Heart left ventricle (tissue), 16 donors: ENCODE results near the gene UTRN. TPM values are rescaled to one million over a fixed set of nuclear protein-coding genes. Genes with fewer than 3 reads are reported as not detected.
A peak's percentile ranks its signal among the peaks of the same experiment; 100 is the strongest.

Source experiments
- ATAC-seq, 4 donors: fragments of 200-7000 bp; cut with Tn5 transposase; one replicate each; pipeline ENCODE4 v1.9.1; 2020 to 2022; ENCODE audit warnings: moderate library complexity in 4 of 4, mild to moderate bottlenecking in 3 of 4, moderate number of reproducible peaks in 1 of 4
- DNase-seq, 5 donors: peaks; one replicate each; pipeline ENCODE4 v3.0.0-alpha.2; 2020
- H3K27ac ChIP-seq, 12 donors: fragments of 200-600 bp; sonication (generic) in 4 of 12; one replicate each; pipeline versions ENCODE4 v1.5.0 to v1.8.0; 2016 to 2022; ENCODE audit warnings: mild to moderate bottlenecking in 2 of 12
- H3K27me3 ChIP-seq, 9 donors: fragments of 200-600 bp; sonication (generic) in 2 of 9; one replicate each; pipeline versions ENCODE4 v1.5.1 to v1.8.0; 2016 to 2022; ENCODE audit warnings: mild to moderate bottlenecking in 3 of 9
- H3K36me3 ChIP-seq, 9 donors: fragments of 200-600 bp; sonication (generic) in 2 of 9; one replicate each; pipeline versions ENCODE4 v1.5.0 to v1.8.0; 2018 to 2022; ENCODE audit warnings: mild to moderate bottlenecking in 2 of 9
- H3K4me1 ChIP-seq, 12 donors: fragments of 200-600 bp; sonication (generic) in 4 of 12; one replicate each; pipeline versions ENCODE4 v1.5.0 to v1.8.0; 2016 to 2022; ENCODE audit warnings: mild to moderate bottlenecking in 3 of 12
- H3K4me3 ChIP-seq, 12 donors: fragments of 200-600 bp; sonication (generic) in 4 of 12; one replicate each; pipeline versions ENCODE4 v1.5.0 to v1.8.0; 2017 to 2022; ENCODE audit warnings: mild to moderate bottlenecking in 9 of 12, moderate library complexity in 4 of 12
- H3K9me3 ChIP-seq, 12 donors: fragments of 200-600 bp; sonication (generic) in 4 of 12; one replicate each; pipeline versions ENCODE4 v1.5.0 to v1.8.0; 2016 to 2022; ENCODE audit warnings: mild to moderate bottlenecking in 1 of 12
- CTCF ChIP-seq, 12 donors: fragments of 200-600 bp; sonication (generic) in 4 of 12; IDR thresholded peaks; one replicate each; pipeline versions ENCODE4 v1.5.0 to v1.8.0; 2018 to 2022; ENCODE audit warnings: antibody characterized with exemption in 12 of 12, mild to moderate bottlenecking in 5 of 12
- POLR2A ChIP-seq, 2 donors: fragments of 450-650 bp; IDR thresholded peaks; one replicate each; pipeline ENCODE4 v1.6.1; 2017; ENCODE audit warnings: antibody characterized with exemption in 2 of 2, mild to moderate bottlenecking in 2 of 2, moderate library complexity in 2 of 2
- WGBS, 4 donors: extraction: QIAGEN DNeasy Blood & Tissue Kit in 2 of 4; methylation state at CpG; one replicate each; pipeline versions ENCODE4 v1.1.5 to v1.1.7; 2013 to 2018; 5-methylcytosine and 5-hydroxymethylcytosine counted together
- intact Hi-C, 10 donors: fragments of 100-400 bp; cut with DNase I; formaldehyde crosslinking; loops; one replicate each; pipeline versions ENCODE4 v1.11.1 to v1.14.2; 2022
- long read RNA-seq, 3 donors: library from polyadenylated mRNA; unstranded; transcript quantifications; one replicate each; pipeline ENCODE4 v2.0.0, GENCODE V29; 2020 to 2021
- polyA plus RNA-seq, 2 donors: library from polyadenylated mRNA; stranded (reverse); fragments of 200-250 nt; gene quantifications; one replicate each; pipeline ENCODE4 v1.2.3, GENCODE V29; 2013
- total RNA-seq, 9 donors: library from RNA; depleted of rRNA in 2 of 9; stranded (reverse); fragments of >200 nt in 2 of 9; fragmentation: NEBNext Ultra II Directional in 3 of 9; extraction: Animal tissue kit (Norgen Biotek cat#: 25700) in 3 of 9; gene quantifications; one replicate each; pipeline versions ENCODE4 v1.1.0 to v1.2.4, GENCODE V29; 2016 to 2023
- donor health status: ischemic (EF 13 %, LVEDD 7.1; RV severe dilation, severe dysfunction).
- donor health status: healthy with polysubstance abuse.
- donor health status: DM: no; HTN: yes; CAD: no.
- donor health status: DM: no; HTN: no; CAD: no.
- donor health status: ischemic (EF 25% LVEDD 6.9; RV normal size, moderate dysfunction).
- donor health status: ischemic (EF 25% LVEDD 5.7; RV mildly dilated, moderate dysfunction).
- donor health status: healthy.
- donor health status: DM: yes; HTN: yes; CAD: no.
- donor health status: ischemic (EF 35%, LVEDD 5.7; RV mildly dilated, moderate dysfunction).
- donor health status: nonischemic (EF 11% LVEDD 7.7; RV severe dilation, severe dysfunction).
- donor health status: DM: yes; HTN: yes; CAD: no.
- donor health status: PGD.
- donor health status: ischemic (EF 29% LVEDD 5.4; RV normal size, mild dysfunction).
- donor health status: nonischemic (EF 23%, LVEDD 6.1; RV moderate dilation, normal function).

Gene UTRN
- total RNA-seq (100 to 1,000 TPM in 3 of 9 donors, 10 to 100 TPM in 6; 69.3 to 129 (median 86.0) TPM), polyA plus RNA-seq (10 to 100 TPM; 13.9 to 28.8 TPM)
- long read RNA-seq, donor 1, partial matches to known transcripts, result 7 of 20 reads
- long read RNA-seq, donor 1, other reads (novel, unspliced or antisense), result 13 of 20 reads
- long read RNA-seq, donor 2, partial matches to known transcripts, result 45 of 89 reads
- long read RNA-seq, donor 2, other reads (novel, unspliced or antisense), result 44 of 89 reads
- long read RNA-seq, donor 3, partial matches to known transcripts, result 12 of 21 reads
- long read RNA-seq, donor 3, other reads (novel, unspliced or antisense), result 9 of 21 reads

GRCh38 chr6:144284783-144285547, at the start of gene UTRN:
Gene UTRN (plus strand): TSS chr6:144285335. CDS start chr6:144291829, 6,494 bp downstream.
- WGBS, 4 donors, result 0 to 1% (median 0%) methylated on average over 64 to 84 of the region's 84 CpGs
- H3K27ac ChIP-seq, result peak within 1 kb of the TSS; percentile 95 to 99 (median 98)
- no peaks in the 10 kb centered on the region for H3K27me3 ChIP-seq
- DNase-seq (peak; percentile 87 to 92 (median 88)), ATAC-seq (peak; percentile 71 to 86 (median 81))
- TF ChIP-seq CTCF (IDR thresholded peaks at IDR 0.05) (peak in 1 of 12 donors; percentile 4), POLR2A (IDR thresholded peaks at IDR 0.05) (peak in 1 of 2 donors; percentile 60)
- peaks cover 0 to 6% (median 0%) of the 10 kb centered on the region in 9 donors for H3K36me3 ChIP-seq
- no peaks in the 10 kb centered on the region for H3K9me3 ChIP-seq
- H3K4me3 ChIP-seq, result peak within 1 kb of the TSS; percentile 67 to 92 (median 86)
- peaks cover 0 to 31% (median 11%) of the 10 kb centered on the region in 12 donors for H3K4me1 ChIP-seq
- intact Hi-C loops, result loop anchor here (1.0 to 10.0 kb wide), 22 partner anchors 18 to 198 kb away; partner anchors contain the start of genes STX11 (in 3 of the 10) and SF3B5 (in 1 of the 10)

GRCh38 chr6:144244688-144245087, 40.4 kb upstream of the UTRN start:
- H3K4me3 ChIP-seq, result no peak overlapping the region
- ATAC-seq (no peak), DNase-seq (no peak)
- intact Hi-C loops, result no loop called here
- TF ChIP-seq CTCF (IDR thresholded peaks at IDR 0.05) (peak in 1 of 12 donors; percentile 9), POLR2A (IDR thresholded peaks at IDR 0.05) (no peak)
- 80 to 99% (median 96%) methylated on average over 1 to 4 of the region's 4 CpGs for WGBS, 4 donors
- peaks cover 0 to 21% (median 1%) of the 10 kb centered on the region in 12 donors for H3K9me3 ChIP-seq
- H3K27ac ChIP-seq, result no peak overlapping the region
- H3K27me3 ChIP-seq, result no peaks in the 10 kb centered on the region
- H3K36me3 ChIP-seq, result no peaks in the 10 kb centered on the region
- H3K4me1 ChIP-seq, result peaks cover 0 to 6% (median 0%) of the 10 kb centered on the region in 12 donors

- Histone ChIP-seq H3K27me3 (no peaks in the 10 kb centered on the region), H3K4me3 (no peak overlapping the region), H3K9me3 (peaks cover 0 to 16% (median 1%) of the 10 kb centered on the region in 12 donors), H3K4me1 (peaks cover 0 to 9% (median 0%) of the 10 kb centered on the region in 12 donors), H3K36me3 (no peaks in the 10 kb centered on the region), H3K27ac (no peak overlapping the region)
- intact Hi-C loops, result no loop called here
- DNase-seq, result no peak
- WGBS, 4 donors, result 73 to 78% (median 75%) methylated on average over 5 of the region's 5 CpGs
- no peak for TF ChIP-seq POLR2A (IDR thresholded peaks at IDR 0.05)
- TF ChIP-seq CTCF (IDR thresholded peaks at IDR 0.05), result no peak
- ATAC-seq, result no peak
Observed at GRCh38 chr6:144246988-144247387, 38.1 kb upstream of the UTRN start.

GRCh38 chr6:144248003-144248402, 37.1 kb upstream of the UTRN start:
- H3K9me3 ChIP-seq, result peaks cover 0 to 13% (median 0%) of the 10 kb centered on the region in 12 donors
- no peaks in the 10 kb centered on the region for H3K27me3 ChIP-seq
- 64 to 71% (median 68%) methylated on average over 2 of the region's 2 CpGs for WGBS, 4 donors
- H3K4me3 ChIP-seq, result no peak overlapping the region
- peaks cover 0 to 9% (median 0%) of the 10 kb centered on the region in 12 donors for H3K4me1 ChIP-seq
- H3K36me3 ChIP-seq, result no peaks in the 10 kb centered on the region
- peak overlapping the region in 1 of 12 donors; percentile 46 for H3K27ac ChIP-seq
- ATAC-seq (no peak), DNase-seq (no peak)
- TF ChIP-seq POLR2A (IDR thresholded peaks at IDR 0.05), result no peak
- TF ChIP-seq CTCF (IDR thresholded peaks at IDR 0.05), result no peak
- intact Hi-C loops, result no loop called here
